IPS DF 4.7 (cell line): Measurements from ENCODE around the gene PGC.

Source experiments
- DNase-seq: peaks from one replicate; pipeline ENCODE4 v3.0.0-alpha.2; 2013; ENCODE audit warnings: low spot score; ENCODE audit errors: extremely low read depth

PGC gene

DNA sequence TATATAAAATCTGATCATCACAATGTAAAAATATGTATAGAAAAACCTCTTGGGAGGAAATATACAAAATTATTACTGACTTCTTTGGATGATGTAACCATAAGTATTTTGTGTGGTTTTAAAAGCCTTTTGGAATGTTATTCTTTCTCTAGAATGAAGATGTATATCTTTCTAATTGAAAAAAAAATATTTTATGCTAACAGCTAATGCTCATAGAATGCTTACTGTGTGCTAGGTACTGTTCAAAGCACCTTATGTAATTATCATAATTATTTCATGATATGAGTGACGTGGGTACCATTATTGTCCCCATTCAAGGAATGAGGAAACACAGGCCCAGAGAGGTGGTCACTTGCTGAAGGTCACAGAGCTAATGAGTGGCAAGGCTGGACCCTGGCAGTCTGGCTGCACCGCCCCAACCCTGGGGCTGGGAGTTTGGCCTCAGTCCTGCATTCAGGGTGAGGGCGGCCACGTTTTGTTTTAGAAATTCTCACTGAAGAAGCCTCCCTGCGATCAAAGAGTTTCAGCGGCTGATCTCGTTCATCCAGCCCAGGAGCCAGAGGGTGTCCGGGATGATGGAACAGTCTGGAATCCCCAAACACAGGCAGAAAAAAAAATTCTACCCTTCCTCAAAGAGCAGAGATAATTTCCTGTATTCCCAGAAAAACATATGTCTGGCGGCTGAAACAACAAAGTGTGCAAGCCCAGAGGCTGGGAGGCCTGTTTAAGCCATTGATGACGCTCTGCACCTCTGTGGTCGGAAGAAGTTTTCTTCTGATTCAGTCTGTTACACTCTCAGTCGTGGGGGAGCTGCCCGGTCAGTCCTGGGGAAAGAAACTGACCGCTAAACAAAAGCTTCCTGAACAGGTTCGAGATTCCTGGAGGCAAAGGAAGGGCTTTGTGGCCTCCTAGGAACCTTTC, 49.1 kb downstream of the PGC start:
- no peak for DNase-seq

DNA sequence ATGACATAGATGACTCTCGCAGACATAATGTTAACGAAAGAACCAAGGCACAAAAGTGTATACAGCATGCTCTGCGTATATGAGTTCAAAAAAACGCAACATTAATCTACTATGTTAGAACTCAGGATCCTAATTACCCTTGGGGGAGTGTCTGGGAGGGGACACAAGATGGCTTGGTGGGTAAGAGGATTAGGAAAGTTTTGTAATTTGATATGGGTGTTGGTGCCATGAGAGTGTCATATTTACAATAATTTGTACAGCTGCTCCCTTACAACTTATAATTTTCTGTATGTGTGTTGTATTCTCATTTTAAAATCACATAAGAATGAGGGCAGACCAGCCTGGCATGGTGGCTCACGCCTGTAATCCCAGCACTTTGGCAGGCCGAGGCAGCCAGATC, 50.4 kb downstream of the PGC start:
- DNase-seq = no peak

DNA sequence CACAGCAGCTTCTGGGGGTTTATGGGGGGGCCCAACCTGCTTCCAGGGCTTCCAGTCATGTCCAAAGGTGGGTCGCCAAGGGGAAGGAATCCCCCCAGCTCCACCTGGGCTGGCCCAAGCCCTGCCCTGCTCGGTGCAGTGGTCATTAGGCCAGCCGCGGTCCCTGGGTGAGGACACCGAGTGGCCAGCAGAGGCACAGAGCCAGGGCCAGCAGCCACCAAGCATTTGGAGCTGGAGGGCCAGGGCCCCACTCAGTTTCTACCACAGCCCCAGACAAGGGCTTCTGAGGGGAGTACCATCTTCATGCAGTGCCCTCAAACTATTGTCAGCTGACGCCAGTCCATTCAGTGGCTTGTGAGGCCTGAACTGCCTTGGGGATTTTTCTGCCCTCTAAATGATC, 51.4 kb downstream of the PGC start:
- DNase-seq = no peak

DNA sequence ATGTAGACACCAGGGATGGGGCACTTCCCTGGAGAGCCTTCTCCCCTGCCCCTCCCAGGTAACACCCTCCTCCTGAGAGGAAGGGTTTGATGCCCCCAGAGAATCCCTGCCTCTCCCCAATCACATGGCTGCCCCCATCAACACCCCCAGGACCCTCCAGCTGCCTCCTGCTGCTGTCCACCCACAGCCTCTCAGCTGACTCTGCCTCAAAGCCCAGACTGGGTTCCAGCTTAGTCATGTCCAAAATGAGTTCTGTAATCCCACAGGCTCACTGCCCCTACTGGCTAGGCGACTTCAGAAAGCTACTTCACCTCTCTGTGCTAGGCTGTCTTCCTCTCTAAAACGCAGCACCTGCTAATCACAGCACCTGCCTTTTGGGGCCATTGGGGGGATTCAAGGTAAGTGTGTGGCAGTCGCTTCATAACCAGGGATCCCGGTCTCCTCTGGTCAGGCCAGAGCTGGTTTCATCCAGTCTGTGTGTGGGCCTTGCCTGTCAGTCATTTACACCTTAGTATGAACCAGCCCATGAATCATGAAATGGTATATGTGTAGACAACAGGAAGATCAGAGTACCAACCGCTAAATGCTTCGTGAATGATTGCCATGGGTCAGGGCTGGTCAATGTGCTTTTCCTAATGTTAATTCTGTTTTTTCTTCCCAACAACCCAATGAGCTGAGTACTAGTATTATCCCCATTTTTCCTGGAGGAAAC, 52.2 kb downstream of the PGC start:
- no peak for DNase-seq

DNA sequence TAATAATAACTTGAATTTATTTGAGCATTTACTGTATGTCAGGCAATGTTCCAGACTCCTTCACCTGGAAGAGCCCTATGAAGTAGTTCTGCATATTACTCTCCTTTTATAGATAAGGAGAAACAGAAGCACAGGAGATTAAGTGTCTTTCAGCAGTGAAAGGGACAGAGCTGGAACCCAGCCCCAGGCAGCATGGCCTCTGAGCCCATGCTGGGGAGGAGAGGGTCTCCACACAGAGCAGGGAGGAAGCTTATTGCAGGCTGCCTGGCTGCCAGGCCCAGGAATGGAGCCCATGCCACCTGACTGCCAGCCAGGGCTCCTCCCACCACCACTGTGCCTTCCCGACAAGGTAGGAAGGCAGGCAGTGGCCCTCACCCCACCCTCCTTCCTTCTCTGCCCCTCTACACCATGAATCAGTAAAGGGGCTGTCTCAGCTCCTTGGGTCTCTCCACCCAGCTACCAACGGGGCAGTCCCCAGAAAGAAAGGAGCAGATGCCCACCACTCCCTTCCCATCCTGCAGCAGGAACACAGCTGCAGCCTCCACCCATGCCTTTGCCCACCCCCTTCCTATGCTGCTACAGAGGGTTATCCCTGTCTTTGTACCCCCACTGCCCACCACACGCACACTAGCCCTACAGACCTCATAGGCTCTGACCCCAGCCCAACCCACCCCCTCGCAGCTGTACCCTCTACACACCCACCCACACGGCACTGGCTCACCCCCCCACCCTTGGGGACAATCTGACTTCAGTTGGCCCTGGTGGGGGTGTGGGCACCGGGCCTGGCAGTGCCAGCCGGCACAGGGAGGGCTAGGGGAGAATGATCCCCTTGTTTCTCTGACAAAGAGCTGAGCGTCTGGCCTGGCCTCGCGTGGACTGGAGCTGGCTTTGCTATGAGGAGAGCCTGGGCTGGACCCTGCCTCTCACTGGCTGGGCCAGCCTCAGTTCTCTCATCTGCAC, 53.6 kb downstream of the PGC start:
- no peak for DNase-seq

DNA sequence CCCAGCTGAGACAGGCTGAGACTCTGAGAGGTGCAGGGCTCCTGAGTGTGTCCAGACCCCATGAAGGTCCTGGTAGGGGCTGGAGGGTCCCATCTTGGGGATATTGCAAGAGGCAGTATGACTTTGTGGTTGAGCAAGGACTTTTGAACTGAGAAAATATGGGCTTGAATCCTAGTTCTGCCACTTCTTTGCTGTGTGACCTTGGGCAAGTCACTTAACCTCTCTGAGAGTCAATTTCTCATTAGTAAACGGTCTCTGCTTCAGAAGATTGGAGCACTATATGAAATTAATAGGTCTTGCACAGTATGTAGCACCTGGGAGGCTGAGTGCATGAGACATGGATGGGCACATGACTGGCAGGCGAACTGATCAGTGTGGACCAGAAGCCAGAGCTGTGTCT, 54.5 kb downstream of the PGC start:
- DNase-seq = no peak

DNA sequence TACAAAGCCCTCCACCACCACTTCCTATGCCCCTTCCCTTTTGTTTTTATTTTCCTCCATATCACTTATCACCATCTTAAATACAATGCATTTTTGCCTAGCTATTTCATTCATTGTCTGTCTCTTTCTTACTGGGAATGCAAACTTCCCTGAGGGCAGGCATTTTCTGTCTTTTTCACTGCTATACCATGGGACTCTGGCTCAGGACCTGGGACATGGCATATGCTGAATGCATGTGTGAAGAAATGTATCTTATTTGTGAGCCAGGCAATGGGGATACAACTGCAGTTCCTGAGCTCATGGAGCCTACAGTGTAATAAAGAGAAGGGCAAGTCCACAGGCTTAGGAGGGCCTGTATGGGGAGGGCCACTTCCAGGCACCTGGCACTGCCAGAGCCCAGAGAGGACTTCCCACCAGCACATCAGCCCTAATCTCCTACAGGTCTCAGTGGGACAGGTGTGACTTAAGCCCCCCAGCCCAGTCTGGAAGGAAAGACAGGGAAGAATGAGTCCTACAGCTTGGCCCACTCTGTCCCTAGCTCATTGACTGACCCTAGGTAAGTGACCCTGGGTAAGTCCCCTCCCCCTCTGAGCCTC, 55.0 kb downstream of the PGC start:
- no peak for DNase-seq

DNA sequence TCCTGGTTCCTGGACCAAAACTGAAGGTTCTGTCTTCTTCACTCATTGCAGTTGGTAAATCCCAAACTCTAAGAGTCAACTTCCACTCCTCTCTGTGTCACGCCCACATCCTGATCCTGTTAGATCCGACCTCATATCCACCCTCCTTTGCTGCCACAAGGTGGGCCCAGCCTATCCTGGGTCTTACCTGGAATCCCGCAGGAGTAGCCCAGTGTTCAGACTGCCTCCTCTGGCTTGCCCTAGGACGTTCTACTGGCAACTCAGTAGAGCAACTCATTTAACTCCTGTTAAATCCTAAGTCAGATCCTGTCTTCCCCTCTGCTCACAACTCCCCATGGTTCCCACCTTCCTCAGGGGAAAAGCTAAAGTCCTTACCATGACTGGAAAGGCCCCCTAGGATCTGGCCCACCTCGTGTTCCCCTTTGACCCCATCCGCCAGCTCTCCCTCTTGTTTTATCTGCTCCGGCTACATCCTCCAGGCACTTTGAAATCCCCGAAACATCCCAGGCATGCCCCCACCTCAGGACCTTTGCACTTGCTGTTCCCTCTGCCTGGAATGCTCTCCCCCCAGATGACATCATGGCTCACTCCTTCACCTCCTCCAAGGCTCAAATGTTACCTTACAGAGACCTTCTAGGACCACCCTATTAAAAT, 55.6 kb downstream of the PGC start:
- no peak for DNase-seq

DNA sequence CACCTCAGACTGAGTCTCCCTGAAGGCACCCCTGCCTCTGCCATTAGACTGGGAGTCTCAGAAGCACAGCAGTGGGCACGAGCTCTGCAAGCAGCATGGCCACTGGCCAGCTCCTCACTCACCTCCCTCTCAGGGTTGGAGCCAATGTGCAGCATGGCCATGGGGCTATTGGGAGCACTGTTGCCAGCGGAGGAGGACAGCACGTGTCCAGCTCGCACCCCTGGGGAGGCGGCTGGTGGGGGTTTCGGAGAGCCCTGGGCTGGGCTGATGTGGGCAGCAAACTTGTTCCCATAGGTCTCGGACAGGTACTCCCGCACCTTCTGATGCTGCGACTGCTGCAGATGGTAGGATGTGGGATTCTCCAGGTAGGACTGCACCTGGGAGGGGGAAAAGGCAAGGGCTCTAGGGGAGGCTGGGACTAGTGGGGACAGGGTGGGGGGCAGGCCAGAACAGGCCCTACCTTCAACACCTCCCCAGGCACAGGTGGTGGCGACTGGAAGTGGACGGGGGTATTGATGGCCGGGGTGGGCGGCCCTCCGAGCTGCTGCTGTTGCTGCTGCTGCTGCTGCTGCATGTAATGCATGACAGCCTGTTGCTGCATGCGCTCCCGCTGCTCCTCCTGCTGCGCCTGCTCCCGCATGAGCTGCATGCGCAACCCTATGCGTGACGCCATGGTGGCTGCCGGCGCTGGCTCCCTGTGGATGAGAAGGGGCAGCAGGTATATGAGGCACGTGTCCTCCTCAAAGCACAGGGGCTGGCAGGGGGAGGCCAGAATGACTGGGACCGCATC, 56.5 kb downstream of the PGC start:
- no peak for DNase-seq

DNA sequence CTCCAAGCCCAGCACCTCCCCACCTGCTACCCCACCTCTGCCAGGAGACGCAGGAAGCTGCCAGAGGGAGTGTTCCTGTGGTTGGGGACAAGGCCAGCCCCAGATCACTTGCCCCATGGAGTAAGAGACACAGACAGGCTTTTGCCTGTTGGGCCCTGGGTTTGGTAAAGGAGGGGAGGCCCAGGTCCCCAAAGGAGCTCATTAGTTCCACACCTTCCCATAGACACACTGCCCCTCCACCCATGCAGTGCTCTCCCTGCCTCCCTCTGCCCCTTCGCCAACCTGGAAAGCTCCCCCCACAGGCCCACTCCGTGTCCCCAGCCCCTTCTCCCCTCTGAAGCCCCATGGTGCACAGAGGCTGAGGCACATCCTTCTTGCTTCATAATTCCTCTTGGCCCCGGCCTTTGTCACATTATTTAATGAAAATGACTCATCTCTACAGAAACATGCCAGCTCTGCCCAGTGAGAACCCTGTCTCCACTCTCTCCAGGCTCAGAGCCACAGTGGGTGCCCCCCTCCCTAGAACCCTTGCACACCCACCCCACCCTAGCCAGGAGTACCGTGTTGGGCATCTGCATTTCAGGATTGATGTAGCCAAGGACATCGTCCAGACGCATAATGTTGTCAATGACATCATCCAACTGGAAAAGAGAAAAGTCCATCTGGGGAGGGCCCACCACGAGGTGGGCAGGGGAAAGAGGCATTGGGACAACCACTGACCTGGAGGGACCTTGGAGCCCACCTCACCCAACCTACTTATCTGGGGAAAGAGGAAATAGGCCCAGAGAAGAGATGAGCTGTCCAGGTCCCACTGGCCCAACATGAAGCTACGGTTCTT, 57.8 kb downstream of the PGC start:
- DNase-seq = no peak

DNA sequence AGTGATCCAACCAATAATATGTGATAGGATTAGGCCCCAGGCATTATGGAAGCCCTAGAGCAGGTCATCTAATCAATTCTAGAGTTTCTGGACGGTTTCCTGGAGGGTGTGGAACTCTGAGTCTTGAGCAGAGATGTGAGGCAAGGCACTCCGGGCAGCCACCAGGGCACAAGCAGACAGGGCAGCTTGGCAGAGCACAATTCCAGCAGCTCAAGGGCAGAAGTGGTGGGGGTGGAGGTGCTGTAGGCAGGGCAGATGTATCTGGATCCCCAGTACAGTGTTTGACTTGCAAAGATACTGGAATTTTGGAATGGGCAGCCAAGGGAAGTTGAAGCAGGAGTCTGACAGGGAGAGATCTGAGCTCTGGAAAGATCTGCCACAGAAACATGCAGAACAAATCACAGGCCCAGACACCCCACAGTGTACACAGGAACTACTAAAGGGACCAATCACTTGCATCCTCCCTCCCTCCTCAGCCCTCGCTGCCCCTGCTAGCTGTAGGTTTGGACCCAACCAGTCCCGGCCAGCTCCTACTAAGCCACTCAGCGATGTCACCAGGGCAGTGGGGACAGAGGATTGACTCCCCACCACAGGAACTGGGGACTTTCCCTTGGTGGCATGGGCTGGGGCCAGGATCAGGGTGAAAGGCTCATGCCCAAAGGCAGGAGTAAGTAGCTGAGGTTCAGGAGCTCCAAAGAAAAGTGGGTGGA, 58.8 kb downstream of the PGC start:
- DNase-seq = no peak

DNA sequence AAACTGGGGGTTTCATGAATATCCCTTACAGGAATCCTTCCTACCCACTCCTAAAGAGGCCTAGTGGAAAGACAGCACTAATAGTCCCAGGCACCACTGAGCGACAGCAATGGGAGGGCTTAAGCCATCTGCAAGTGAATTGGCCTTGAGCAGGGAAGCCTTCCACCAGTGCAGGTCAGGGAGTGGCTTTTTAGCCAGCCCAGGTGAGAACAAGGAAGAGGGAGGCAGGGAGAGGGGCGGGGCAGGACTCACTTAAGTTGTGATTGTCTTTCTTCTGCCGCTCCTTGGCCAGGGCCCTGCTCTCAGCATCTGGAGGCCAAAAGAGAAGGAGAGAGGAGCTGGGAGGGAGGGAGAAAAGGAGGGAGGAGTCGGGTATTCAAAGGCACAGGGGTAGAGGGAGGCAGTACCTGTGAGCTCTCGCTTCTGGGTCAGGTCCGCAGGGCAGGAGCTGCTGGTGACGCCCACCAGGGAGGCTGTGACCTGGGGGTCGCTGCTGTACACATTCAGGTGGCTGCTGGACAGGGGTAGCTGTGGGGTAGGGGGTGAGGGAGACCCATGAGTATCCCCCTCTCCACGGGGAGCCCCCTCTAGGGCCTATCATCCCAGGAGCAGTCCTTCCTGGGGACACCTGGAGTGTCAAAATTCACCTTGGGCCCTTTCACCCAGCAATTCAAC, 59.6 kb downstream of the PGC start:
- DNase-seq = peak; percentile 60
